Osteocyte (in vitro differentiated cells): ENCODE results near the gene TCN1. TPM values are rescaled to one million over a fixed set of nuclear protein-coding genes. Genes with fewer than 3 reads are reported as not detected.
"Not testable (repeated sequence)": the region's sequence is repeated elsewhere in the genome, so short reads cannot be mapped to it uniquely, and the experiment has no call there.

Source experiments
- DNase-seq: peaks from one replicate; pipeline ENCODE4 v3.0.0; 2021; ENCODE audit warnings: mixed read lengths; ENCODE audit not compliant: unreplicated experiment; ENCODE audit errors: extremely low spot score
- H3K27ac Mint-ChIP-seq: one replicate; pipeline ENCODE4 v1.8.0; 2021; ENCODE audit warnings: mild to moderate bottlenecking, mixed read lengths; ENCODE audit not compliant: unreplicated experiment
- H3K27me3 Mint-ChIP-seq: one replicate; pipeline ENCODE4 v1.8.0; 2021; ENCODE audit warnings: mixed read lengths; ENCODE audit not compliant: unreplicated experiment
- H3K36me3 Mint-ChIP-seq: one replicate; pipeline ENCODE4 v1.8.0; 2021; ENCODE audit warnings: mixed read lengths; ENCODE audit not compliant: unreplicated experiment
- H3K4me1 Mint-ChIP-seq: one replicate; pipeline ENCODE4 v1.8.0; 2021; ENCODE audit warnings: mixed read lengths; ENCODE audit not compliant: unreplicated experiment
- H3K4me3 Mint-ChIP-seq: one replicate; pipeline ENCODE4 v1.8.0; 2021; ENCODE audit warnings: mild to moderate bottlenecking, moderate library complexity, mixed read lengths; ENCODE audit not compliant: unreplicated experiment
- H3K9me3 Mint-ChIP-seq: one replicate; pipeline ENCODE4 v1.8.0; 2021; ENCODE audit warnings: mixed read lengths; ENCODE audit not compliant: unreplicated experiment
- CTCF ChIP-seq: fragments of 200-600 bp; sonication (generic); IDR thresholded peaks from 2 replicates; pipeline ENCODE4 v1.5.0; 2021; ENCODE audit warnings: antibody characterized with exemption, mild to moderate bottlenecking, moderate library complexity
- total RNA-seq: library from RNA; stranded (reverse); gene quantifications from 2 replicates; pipeline ENCODE4 v1.2.1, GENCODE V29; 2021

The TCN1 gene
- total RNA-seq, 1 donor from 2014 or later: not detected

GRCh38 chr11:59839615-59840014 lies 26.7 kb downstream of the TCN1 start:
- H3K36me3 Mint-ChIP-seq: no peaks in the 10 kb centered on the region
- no peak for DNase-seq
- no peaks in the 10 kb centered on the region for H3K27me3 Mint-ChIP-seq
- H3K4me3 Mint-ChIP-seq: no peak overlapping the region
- H3K4me1 Mint-ChIP-seq: no peaks in the 10 kb centered on the region
- no peak for TF ChIP-seq CTCF
- no peaks in the 10 kb centered on the region for H3K9me3 Mint-ChIP-seq
- no peak overlapping the region for H3K27ac Mint-ChIP-seq

GRCh38 chr11:59833602-59834001 lies 32.7 kb downstream of the TCN1 start:
- no peak for DNase-seq
- no peak for TF ChIP-seq CTCF
- Mint-ChIP-seq H3K27ac (no peak overlapping the region), H3K27me3 (peaks cover 6% of the 10 kb centered on the region), H3K36me3 (no peaks in the 10 kb centered on the region), H3K4me3 (no peak overlapping the region), H3K4me1 (no peaks in the 10 kb centered on the region), H3K9me3 (no peaks in the 10 kb centered on the region)

GRCh38 chr11:59829358-59829757 lies 36.9 kb downstream of the TCN1 start:
- H3K4me1 Mint-ChIP-seq: no peaks in the 10 kb centered on the region
- H3K27ac Mint-ChIP-seq: no peak overlapping the region
- TF ChIP-seq CTCF: no peak
- H3K9me3 Mint-ChIP-seq: no peaks in the 10 kb centered on the region
- H3K27me3 Mint-ChIP-seq: peaks cover 17% of the 10 kb centered on the region
- no peak overlapping the region for H3K4me3 Mint-ChIP-seq
- H3K36me3 Mint-ChIP-seq: no peaks in the 10 kb centered on the region
- no peak for DNase-seq

GRCh38 chr11:59822989-59823566 lies 43.2 kb downstream of the TCN1 start:
- peak; percentile 62 for TF ChIP-seq CTCF
- Mint-ChIP-seq H3K4me3 (no peak overlapping the region), H3K36me3 (no peaks in the 10 kb centered on the region), H3K27ac (no peak overlapping the region), H3K27me3 (peaks cover 27% of the 10 kb centered on the region), H3K9me3 (no peaks in the 10 kb centered on the region), H3K4me1 (peaks cover 1% of the 10 kb centered on the region)
- DNase-seq: no peak

GRCh38 chr11:59818572-59818971 lies 47.7 kb downstream of the TCN1 start:
- H3K27me3 Mint-ChIP-seq: peaks cover 38% of the 10 kb centered on the region
- no peak for DNase-seq
- H3K4me1 Mint-ChIP-seq: peaks cover 5% of the 10 kb centered on the region
- H3K9me3 Mint-ChIP-seq: no peaks in the 10 kb centered on the region
- no peaks in the 10 kb centered on the region for H3K36me3 Mint-ChIP-seq
- no peak overlapping the region for H3K27ac Mint-ChIP-seq
- no peak overlapping the region for H3K4me3 Mint-ChIP-seq
- no peak for TF ChIP-seq CTCF

- not testable (repeated sequence) for H3K27ac Mint-ChIP-seq, H3K36me3 Mint-ChIP-seq, H3K4me3 Mint-ChIP-seq, H3K9me3 Mint-ChIP-seq, H3K4me1 Mint-ChIP-seq, DNase-seq
- H3K27me3 Mint-ChIP-seq: peaks cover 38% of the 10 kb centered on the region
Measured at GRCh38 chr11:59816434-59816833, 49.9 kb downstream of the TCN1 start.
